OCI-LY1 (cell line): ENCODE measurements around the gene SYCE3.

Experiments used
- H2AFZ ChIP-seq: fragments of 200-600 bp; sonication (generic), shearing (Covaris generic); 2 replicates; pipeline ENCODE4 v1.6.0; 2014; ENCODE audit warnings: antibody characterized with exemption, mild to moderate bottlenecking, low read length
- H3F3A ChIP-seq: fragments of 200-600 bp; sonication (generic), shearing (Covaris generic); 2 replicates; pipeline ENCODE4 v1.6.0; 2014; ENCODE audit warnings: mild to moderate bottlenecking, antibody characterized with exemption, low read length, moderate library complexity; ENCODE audit not compliant: insufficient read depth
- H3K27ac ChIP-seq: fragments of 200-600 bp; sonication (generic); 2 replicates; pipeline ENCODE4 v1.5.1; 2014; ENCODE audit warnings: low read length, mixed run types, mild to moderate bottlenecking, low read depth; ENCODE audit not compliant: poor library complexity, severe bottlenecking
- H3K27me3 ChIP-seq: fragments of 200-600 bp; sonication (generic); 2 replicates; pipeline ENCODE4 v1.6.0; 2014; ENCODE audit warnings: antibody characterized with exemption, mild to moderate bottlenecking, low read length, moderate library complexity; ENCODE audit not compliant: insufficient read depth
- H3K36me3 ChIP-seq: fragments of 200-600 bp; sonication (generic); 2 replicates; pipeline ENCODE4 v1.6.1; 2014; ENCODE audit warnings: mild to moderate bottlenecking, antibody characterized with exemption, low read length, moderate library complexity, mixed read lengths; ENCODE audit not compliant: insufficient read depth
- H3K4me1 ChIP-seq: fragments of 200-600 bp; sonication (generic); 2 replicates; pipeline ENCODE4 v1.5.1; 2014; ENCODE audit warnings: mild to moderate bottlenecking, low read length, moderate library complexity; ENCODE audit not compliant: insufficient read depth, severe bottlenecking
- H3K4me2 ChIP-seq: fragments of 200-600 bp; sonication (generic), shearing (Covaris generic); 2 replicates; pipeline ENCODE4 v1.6.1; 2014; ENCODE audit warnings: low read length
- H3K4me3 ChIP-seq: fragments of 200-600 bp; sonication (generic); 2 replicates; pipeline ENCODE4 v1.5.1; 2014; ENCODE audit warnings: low read length, low read depth, mild to moderate bottlenecking, mixed read lengths; ENCODE audit not compliant: poor library complexity, severe bottlenecking
- H3K79me2 ChIP-seq: fragments of 200-600 bp; shearing (Covaris generic); 2 replicates; pipeline ENCODE4 v1.6.1; 2016; ENCODE audit warnings: mixed run types, low read length, mixed read lengths; ENCODE audit not compliant: insufficient read depth
- H3K9ac ChIP-seq: fragments of 200-600 bp; sonication (generic), shearing (Covaris generic); 2 replicates; pipeline ENCODE4 v1.6.1; 2014; ENCODE audit warnings: mild to moderate bottlenecking, low read length, mixed read lengths
- H3K9me2 ChIP-seq: fragments of 200-600 bp; sonication (generic), shearing (Covaris generic); 2 replicates; pipeline ENCODE4 v1.6.1; 2014; ENCODE audit warnings: low read depth, mild to moderate bottlenecking, low read length, mixed read lengths
- H3K9me3 ChIP-seq: fragments of 200-600 bp; shearing (Covaris generic); 2 replicates; pipeline ENCODE4 v1.6.1; 2014; ENCODE audit warnings: low read length, mixed read lengths
- H4K20me1 ChIP-seq: fragments of 200-600 bp; sonication (generic), shearing (Covaris generic); 2 replicates; pipeline ENCODE4 v1.6.0; 2016; ENCODE audit warnings: mild to moderate bottlenecking, low read length; ENCODE audit not compliant: insufficient read depth
- CTCF ChIP-seq: fragments of 200-600 bp; sonication (generic), shearing (Covaris generic); IDR thresholded peaks from 2 replicates; pipeline ENCODE4 v1.5.1; 2017; ENCODE audit warnings: mild to moderate bottlenecking, antibody characterized with exemption, low read length, moderate library complexity, mixed read lengths
- EZH2 ChIP-seq: fragments of 200-600 bp; sonication (generic), shearing (Covaris generic); IDR thresholded peaks from 2 replicates; pipeline ENCODE4 v1.8.0; 2017; ENCODE audit warnings: borderline replicate concordance, mixed run types, mild to moderate bottlenecking, antibody characterized with exemption, low read length, moderate library complexity, mixed read lengths

The SYCE3 gene, protein sequence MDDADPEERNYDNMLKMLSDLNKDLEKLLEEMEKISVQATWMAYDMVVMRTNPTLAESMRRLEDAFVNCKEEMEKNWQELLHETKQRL

DNA sequence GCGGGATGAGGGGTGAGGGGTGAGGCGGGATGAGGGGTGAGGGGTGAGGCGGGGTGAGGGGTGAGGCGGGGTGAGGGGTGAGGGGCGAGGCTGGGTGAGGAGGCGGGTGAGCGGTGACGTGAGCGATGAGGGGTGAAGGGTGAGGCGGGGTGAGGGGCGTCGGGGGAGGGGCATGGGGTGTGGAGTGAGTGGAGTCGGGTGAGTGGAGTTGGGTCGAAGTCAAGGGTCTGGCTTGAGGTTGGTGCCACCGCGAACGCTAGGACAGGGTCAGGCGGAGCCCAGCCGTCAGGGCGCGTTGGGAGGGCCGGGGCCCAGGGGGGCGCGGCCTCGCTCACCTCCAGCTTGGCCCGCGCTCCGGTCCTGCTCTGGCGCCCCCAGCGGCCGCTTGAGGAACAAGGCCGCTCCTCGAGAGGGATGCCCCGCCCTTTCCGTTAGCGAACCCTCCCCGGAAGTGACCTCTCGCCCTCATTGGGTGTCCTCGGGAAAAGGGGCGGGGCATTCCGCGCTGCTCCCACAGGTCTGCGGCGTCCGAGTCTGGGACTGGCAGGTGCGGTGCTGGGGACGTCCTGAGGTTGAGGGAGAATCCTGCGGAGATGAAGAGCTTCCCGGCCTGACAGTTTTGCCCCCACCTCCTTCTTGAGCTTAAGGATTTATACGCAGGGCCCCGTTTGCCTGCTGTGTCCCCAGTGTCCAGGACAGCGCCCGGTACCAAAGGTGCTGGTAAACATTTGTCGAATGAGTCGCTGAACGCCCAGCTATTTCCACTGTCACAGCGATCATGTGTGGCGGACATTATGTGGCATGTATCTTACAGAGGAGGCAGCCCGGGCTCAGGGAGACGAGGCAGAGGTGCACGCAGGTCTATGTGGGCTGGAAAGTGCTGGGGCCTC is at the start of gene SYCE3:
Gene SYCE3 (minus strand): TSS at position 397 of the 890 bp plus-strand sequence. CDS start 6,514 bp downstream, outside the sequence.
- Histone ChIP-seq H3K4me3 (peak within 1 kb of the TSS; percentile 63), H3K9ac (peak within 1 kb of the TSS; percentile 51), H3K36me3 (peaks cover 4% of the 10 kb centered on the region), H3F3A (no peaks in the 10 kb centered on the region), H3K27me3 (peaks cover 5% of the 10 kb centered on the region; the same call in 1 of the 2 replicates), H3K4me2 (peak within 1 kb of the TSS; percentile 89), H4K20me1 (no peaks in the 10 kb centered on the region), H3K4me1 (peaks cover 7% of the 10 kb centered on the region), H2AFZ (no peak within 1 kb of the TSS), H3K9me3 (no peaks in the 10 kb centered on the region), H3K9me2 (no peaks in the 10 kb centered on the region), H3K27ac (no peak within 1 kb of the TSS), H3K79me2 (no peaks in the 10 kb centered on the region)
- TF ChIP-seq EZH2 (no peak), CTCF (peak; percentile 79)

DNA sequence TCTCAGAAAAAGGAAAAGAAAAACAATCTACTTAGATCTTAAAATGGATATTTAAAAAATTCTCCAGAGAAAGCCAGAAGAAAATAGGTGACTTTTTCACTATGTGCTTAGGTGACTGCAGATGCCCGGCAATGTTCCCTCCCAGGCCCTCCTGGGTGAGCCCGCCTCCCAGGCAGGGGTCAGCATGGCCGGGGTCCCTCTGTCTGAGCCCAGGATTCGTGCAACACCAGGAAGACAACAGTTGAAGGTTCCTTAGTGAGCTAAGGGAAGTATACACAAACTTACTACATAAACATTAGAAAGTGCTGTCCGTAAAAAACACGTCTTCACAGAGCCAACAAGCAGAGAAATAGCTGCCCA is 49.4 kb upstream of the SYCE3 start:
- Histone ChIP-seq H3K27me3 (no peaks in the 10 kb centered on the region), H3K27ac (no peak overlapping the region), H3K9me2 (no peaks in the 10 kb centered on the region), H3K36me3 (no peaks in the 10 kb centered on the region), H3K9ac (no peak overlapping the region), H3K4me1 (no peaks in the 10 kb centered on the region), H3K9me3 (no peaks in the 10 kb centered on the region), H3K79me2 (no peaks in the 10 kb centered on the region), H2AFZ (no peak overlapping the region), H3K4me2 (no peak overlapping the region), H3F3A (no peaks in the 10 kb centered on the region), H4K20me1 (no peaks in the 10 kb centered on the region), H3K4me3 (no peak overlapping the region)
- no peak for TF ChIP-seq EZH2
- no peak for TF ChIP-seq CTCF

DNA sequence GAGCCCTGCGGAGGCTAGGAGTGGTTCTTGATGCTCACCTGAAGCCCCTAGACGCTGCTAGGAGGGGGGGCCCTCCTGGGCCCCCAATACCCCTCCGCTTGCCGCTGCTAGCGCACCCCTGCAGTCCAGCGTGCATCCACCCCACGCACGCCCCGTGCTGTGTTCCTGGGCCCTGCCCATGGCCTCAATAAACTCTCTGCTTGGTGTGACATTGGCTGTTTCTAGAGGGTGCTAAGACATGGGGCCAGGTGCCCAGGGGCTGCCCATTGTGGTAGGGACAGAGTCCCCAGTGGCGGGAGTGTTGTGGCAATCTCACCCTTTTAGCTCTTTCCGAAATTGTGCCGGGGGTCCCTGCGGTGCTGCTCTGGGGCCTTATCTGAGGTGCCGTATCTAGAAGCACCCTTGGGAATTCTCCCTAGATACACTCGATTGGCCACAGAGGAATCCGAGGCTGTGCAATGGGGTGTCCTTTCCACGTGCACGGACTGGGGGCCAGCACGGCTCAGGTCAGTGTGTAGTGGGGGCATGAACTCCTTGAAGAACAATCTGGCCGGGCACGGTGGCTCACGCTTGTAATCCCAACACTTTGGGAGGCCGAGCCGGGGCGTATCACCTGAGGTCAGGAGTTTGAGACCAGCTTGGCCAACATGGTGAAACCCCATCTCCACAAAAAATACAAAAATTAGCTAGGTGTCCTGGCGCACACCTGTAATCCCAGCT is 48.8 kb upstream of the SYCE3 start:
- H3K4me2 ChIP-seq = no peak overlapping the region
- no peaks in the 10 kb centered on the region for H3K27me3 ChIP-seq

More for the DNA sequence above, 48.8 kb upstream of the SYCE3 start:
- Histone ChIP-seq H3K79me2 (no peaks in the 10 kb centered on the region), H3K4me1 (no peaks in the 10 kb centered on the region), H3K9ac (no peak overlapping the region), H3K4me3 (no peak overlapping the region), H3K9me3 (no peaks in the 10 kb centered on the region), H2AFZ (no peak overlapping the region), H3K9me2 (no peaks in the 10 kb centered on the region), H3F3A (no peaks in the 10 kb centered on the region), H3K27ac (no peak overlapping the region), H3K36me3 (no peaks in the 10 kb centered on the region), H4K20me1 (no peaks in the 10 kb centered on the region)
- no peak for TF ChIP-seq EZH2
- TF ChIP-seq CTCF = no peak
